GM12892 (cell line): ENCODE data around the gene MRPL43.

ENCODE experiments used
- POLR2A ChIP-seq: IDR thresholded peaks from 2 replicates; pipeline ENCODE4 v1.6.1; 2011; ENCODE audit warnings: low read depth, low read length, control low read depth
- POLR2AphosphoS5 ChIP-seq: IDR thresholded peaks from 2 replicates; pipeline ENCODE4 v1.6.1; 2011; ENCODE audit warnings: low read depth, low read length, control low read depth

- TF ChIP-seq POLR2A (no peak), POLR2AphosphoS5 (no peak)
These were observed 42.4 kb upstream of the MRPL43 start for GRCh38 chr10:101029520-101030295.
